ENCODE data around the gene PICK1.
"Not testable (repeated sequence)": the region's sequence is repeated elsewhere in the genome, so short reads cannot be mapped to it uniquely, and the experiment has no call there.

PICK1 gene

GRCh38 chr22:38077595-38077994 lies 20.4 kb downstream of the PICK1 start:
- no peak for DNase-seq

DNA sequence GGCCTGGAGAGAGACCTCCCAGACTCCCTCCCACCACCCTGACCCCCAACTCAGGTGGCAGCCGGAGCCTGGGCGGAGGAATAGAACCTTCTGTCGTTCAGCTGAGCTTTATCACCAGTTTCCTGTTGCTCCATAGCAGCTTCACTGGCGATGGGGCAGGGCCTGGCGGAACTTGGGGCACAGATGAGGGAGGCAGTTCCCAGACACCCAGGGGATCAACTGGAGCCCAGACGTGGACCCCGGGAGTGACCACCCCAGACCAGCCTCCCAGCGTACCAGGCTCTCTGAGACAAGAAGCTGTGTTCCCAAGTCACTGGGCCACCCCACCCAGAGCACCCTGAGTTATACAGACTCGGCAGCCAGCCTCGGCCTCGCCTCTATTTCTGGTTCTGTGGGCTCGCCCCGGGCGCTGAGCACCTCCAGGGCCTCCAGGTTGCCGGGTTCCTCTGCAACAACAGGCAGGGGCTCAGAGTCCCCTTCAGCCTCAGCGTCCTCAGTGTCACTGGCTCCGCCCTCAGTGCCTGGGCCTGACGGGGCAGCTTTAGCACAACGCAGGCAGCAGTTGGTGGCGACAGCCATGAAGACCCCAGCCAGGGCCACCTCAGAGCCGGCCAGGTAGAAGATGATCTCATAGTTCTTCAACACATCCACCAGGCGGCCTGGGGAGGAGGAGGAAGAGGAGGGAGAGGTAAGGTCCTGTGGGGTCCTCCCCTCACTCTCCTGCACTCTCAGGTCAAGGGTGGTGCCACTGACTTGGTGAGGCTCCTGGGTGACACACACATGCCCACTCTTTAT lies 21.0 kb downstream of the PICK1 start:
- DNase-seq, result no peak

GRCh38 chr22:38079208-38079607 lies 22.0 kb downstream of the PICK1 start:
- not testable (repeated sequence) for DNase-seq

GRCh38 chr22:38079804-38080203 lies 22.6 kb downstream of the PICK1 start:
- DNase-seq, result no peak

DNA sequence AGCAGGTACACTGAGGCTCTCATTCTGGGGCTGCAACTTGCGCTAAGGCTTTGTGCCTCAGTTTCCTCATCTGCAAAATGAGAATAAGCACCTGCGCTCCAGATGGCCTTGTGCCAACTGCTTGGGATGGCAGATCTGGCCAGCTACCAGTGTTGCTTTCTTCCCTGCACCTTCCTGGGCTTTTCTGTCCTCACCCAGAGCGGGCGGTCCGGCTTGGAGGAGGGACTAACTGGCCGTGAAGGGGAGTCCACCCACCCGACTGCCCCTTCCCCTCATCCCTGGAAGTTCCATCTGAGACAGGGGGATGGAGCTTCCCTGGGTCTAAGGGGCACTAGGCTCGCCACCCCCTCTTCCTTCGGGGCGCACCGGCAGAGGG lies 23.3 kb downstream of the PICK1 start:
- no peak for DNase-seq

- peak; percentile 24 for DNase-seq
Observed at GRCh38 chr22:38080850-38081635, 23.8 kb downstream of the PICK1 start.

DNA sequence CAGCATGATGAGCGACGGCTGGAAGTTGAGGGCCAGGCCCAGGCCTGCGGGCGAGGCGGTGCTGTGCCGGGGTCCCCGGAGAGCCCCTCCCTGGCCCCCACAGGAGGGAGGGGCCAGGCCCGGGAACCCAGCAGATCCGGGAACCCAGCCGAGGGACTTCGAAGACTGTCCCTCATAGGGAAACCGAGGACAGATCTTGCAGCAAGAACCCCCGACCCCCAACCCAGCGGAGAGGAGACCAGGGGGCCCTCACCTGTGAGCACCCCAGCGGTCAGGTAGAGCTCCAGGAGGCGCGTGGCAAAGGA lies 24.4 kb downstream of the PICK1 start:
- no peak for DNase-seq

DNA sequence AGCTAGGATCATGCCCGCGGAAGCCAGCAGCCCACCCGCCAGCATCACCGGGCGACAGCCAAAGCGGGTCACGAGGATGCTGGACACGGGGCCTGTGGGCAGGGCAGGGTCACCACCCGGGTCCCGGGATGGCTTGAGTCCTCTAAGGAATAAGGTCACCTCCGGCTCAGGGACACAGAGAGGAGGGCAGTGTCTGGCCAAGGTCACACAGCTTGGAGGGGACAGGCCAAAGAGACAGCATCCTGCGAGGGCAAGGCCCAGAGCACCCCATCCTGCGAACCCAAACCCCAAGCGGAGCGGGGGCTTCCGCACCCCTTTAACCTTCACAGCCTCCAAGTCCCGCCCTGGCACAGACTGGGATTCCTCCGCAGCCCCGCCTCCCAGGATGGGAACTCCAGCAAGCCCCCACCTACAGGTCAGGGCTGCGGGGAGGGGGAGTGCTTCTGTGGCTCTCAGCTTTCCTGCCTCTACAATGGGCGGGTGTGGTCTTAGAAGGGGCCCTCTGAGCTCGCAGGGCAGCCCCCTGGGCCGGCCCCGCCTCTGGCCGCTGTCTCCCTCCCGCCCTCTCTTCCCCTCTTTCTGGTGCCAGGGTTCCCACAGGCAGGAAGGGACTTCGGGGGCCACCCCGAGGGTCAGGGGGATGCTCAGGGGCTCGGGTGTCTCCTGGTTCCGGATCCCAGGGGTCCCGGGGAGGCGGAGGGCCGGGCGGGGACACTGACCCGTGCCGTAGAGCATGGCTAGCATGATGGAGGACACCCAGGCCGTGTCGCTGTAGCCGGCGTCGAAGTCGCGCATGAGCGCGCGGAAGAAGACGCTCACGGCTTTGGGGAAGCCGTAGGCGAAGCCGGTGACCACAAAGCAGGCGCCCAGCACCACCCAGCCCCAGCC lies 25.0 kb downstream of the PICK1 start:
- peak; percentile 25 for DNase-seq

- no peak for DNase-seq
Observed at GRCh38 chr22:38082986-38083710, 25.9 kb downstream of the PICK1 start.

GRCh38 chr22:38083931-38084631 lies 26.9 kb downstream of the PICK1 start, which contains the start of gene SLC16A8:
Gene SLC16A8, minus strand, starts transcription at chr22:38084184. Its CDS starts 1,311 bp downstream, at chr22:38082873.
- no peak for DNase-seq

GRCh38 chr22:38085056-38085455 lies 27.9 kb downstream of the PICK1 start:
- DNase-seq, result no peak

GRCh38 chr22:38085501-38085900 lies 28.3 kb downstream of the PICK1 start:
- no peak for DNase-seq

DNA sequence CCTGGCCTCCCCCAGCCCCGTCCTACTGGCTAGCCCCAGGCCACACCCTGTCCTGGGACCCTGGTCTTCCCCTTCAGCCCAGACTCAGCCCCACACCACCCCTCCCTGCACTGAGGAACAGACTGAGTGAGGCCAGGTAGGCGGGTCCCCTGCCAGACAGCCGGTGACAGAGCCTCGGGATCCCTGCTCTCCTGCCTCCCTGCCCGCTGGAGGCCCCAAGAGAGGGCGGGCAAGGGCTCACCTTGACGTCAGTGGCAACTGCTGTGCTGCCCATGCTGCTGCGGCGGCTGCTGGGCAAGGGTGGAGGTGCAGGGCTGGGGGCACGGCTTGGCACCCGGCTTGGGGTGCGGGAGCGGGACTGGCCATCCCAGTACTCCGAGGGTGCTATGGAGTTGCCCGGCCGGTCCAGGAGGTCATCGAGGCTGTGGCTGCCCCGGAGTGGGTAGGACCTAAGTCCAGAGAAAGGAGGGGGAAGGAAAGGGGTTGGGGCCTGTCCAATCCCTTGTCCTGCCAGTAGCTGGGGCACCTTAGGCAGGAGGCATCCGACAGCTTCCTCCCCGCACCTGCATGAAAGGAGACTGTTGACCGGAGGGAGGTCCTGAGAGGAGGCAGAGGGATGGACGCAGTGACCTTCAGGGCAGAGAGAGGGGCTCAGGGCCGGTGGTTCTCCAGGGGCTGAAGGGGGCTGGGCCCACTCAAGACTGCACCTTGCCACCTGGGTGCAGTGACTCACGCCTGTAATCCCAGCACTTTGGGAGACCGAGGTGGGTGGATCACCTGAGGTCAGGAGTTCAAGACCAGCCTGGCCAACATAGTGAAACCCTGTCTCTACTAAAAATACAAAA lies 29.0 kb downstream of the PICK1 start:
- DNase-seq, result no peak

- no peak for DNase-seq
Observed at GRCh38 chr22:38086942-38087341, 29.7 kb downstream of the PICK1 start.

DNA sequence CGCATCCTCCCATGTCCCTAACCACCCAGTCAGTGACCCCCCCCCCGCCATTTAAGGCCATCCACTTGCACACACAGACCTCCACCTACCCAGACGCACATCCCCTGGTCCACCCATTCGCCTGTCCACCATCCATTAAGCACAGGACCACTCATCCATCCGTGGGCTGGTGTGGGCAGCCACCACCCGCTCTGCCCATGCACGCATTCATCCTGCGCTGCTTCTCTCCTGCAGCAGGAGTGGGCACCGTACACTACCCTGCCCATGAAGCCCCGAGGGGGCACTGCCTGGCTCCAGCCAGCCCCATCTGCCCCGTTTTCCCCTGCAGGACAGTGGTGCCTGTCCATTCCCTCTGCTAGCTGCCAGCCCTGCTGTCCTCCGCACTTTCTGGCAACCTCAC lies 30.7 kb downstream of the PICK1 start:
- no peak for DNase-seq

- DNase-seq, result no peak
Observed at GRCh38 chr22:38088629-38089473, 31.6 kb downstream of the PICK1 start.

GRCh38 chr22:38089474-38089851 lies 32.3 kb downstream of the PICK1 start:
- no peak for DNase-seq

- DNase-seq, result no peak
Observed at GRCh38 chr22:38097058-38097457, 39.9 kb downstream of the PICK1 start.

DNA sequence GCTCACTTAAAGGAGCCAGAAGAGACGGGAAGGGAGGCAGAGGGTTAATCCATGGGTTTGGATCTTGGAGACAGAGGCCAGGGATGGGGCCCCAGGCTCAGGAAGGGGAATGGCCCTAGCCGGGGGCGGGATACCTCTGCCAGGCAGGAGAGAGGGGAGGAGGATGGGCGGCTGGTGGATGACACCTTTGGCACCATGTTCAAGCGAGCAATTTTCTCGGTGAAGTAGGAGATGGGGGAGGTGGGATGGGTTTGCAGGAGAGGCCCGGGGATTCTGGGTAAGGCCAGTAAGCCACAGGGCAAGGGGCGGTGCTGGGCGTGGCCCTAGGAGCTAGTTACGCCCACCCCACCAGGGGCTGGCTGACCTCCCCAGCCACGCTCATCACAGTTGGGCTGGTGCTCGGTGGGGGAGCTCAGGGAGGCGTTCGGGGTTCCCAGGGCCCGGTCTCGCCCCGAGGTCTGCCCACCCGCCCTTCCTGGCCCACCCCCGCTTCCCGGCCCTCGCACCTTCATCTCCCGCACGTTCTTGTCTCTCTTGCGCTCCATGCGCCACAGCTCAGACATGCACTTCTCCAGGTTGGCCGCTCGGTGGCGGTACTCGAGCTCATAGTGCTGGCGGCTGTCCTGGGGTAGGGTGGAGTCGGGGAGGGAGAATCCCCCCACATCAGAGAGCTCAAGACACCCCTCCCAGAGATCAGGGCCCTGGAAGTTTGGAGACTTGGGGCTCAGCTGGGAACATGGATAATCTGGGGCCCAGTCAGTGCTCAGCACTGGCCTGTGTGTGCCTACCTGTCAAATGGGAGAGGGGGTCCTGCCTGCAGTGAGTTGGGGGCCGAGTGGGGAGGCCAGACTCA lies 40.6 kb downstream of the PICK1 start:
- DNase-seq, result no peak

Measured in suppressor macrophage treated with lipopolysaccharide for 4 hours (primary cell).